HG03520 (cell line): ENCODE measurements around the gene RPL35A.

ENCODE experiments used
- ATAC-seq: cut with Tn5 transposase; IDR thresholded peaks from one replicate; pipeline ENCODE4 v1.9.1; 2021; ENCODE audit warnings: mild to moderate bottlenecking, moderate library complexity; ENCODE audit not compliant: unreplicated experiment

Gene RPL35A

DNA sequence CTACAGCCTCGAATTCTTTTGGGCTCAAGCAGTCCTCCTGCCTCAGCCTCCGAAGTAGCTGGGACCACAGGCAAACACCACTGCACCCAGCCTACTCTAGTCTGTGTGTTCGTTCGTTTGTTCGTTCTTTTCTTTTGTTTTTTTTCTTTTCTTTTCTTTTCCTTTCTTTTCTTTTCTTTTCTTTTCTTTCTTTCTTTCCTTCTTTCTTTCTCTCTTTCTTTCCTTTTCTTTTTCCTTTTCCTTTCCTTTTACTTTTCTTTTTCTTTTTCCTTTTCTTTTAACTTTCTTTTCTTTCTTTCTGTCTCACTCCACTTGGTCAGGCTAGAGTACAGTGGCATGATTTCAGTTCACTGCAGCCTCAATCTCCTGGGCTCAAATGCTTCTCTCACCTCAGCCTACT is 46.9 kb downstream of the RPL35A start:
- ATAC-seq: no peak

GRCh38 chr3:197997936-197998335 is 47.9 kb downstream of the RPL35A start:
- ATAC-seq: no peak
